GM18519 (cell line): ENCODE results near the gene MYL6B.
A peak's percentile ranks its signal among the peaks of the same experiment; 100 is the strongest.
"Not testable (repeated sequence)": the region's sequence is repeated elsewhere in the genome, so short reads cannot be mapped to it uniquely, and the experiment has no call there.

ENCODE experiments used
- ATAC-seq: cut with Tn5 transposase; IDR thresholded peaks from one replicate; pipeline ENCODE4 v1.9.1; 2021; ENCODE audit warnings: mild to moderate bottlenecking, moderate library complexity; ENCODE audit not compliant: unreplicated experiment, low FRiP score

The MYL6B gene

GRCh38 chr12:56152132-56152755, at the start of gene MYL6B:
MYL6B (plus strand) TSS chr12:56152587; CDS start chr12:56153919, 1,332 bp downstream.
- peak; percentile 69 for ATAC-seq

- ATAC-seq, result no peak
These were observed 49.7 kb upstream of the MYL6B start for GRCh38 chr12:56102683-56103065.

DNA sequence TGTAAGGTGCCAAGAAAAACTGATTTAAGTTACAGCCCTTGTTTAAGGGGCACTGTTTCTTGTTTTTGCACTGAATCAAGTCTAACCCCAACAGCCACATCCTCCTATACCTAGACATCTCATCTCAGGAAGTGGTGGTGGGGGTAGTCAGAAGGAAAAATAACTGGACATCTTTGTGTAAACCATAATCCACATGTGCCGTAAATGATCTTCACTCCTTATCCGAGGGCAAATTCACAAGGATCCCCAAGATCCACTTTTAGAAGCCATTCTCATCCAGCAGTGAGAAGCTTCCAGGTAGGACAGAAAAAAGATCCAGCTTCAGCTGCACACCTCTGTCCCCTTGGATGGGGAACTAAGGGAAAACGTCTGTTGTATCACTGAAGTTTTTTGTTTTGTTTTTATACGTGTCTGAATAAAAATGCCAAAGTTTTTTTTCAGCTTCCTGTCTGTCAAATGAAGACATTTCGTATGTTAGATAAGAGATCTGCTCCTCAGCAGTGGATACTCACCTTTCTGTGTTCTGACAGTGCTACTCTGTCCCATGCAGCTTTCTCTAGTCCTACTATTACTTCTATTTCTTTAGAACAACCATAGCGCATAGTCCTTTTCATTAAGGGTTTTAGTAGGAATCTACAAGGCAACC, 49.2 kb upstream of the MYL6B start:
- ATAC-seq, result no peak

GRCh38 chr12:56103823-56104108, 48.6 kb upstream of the MYL6B start:
- ATAC-seq, result no peak

GRCh38 chr12:56104109-56104814, 48.1 kb upstream of the MYL6B start, which contains the start of gene PA2G4:
PA2G4 (plus strand) TSS chr12:56104559; CDS start chr12:56104738, 179 bp downstream.
- ATAC-seq, result peak; percentile 88

- no peak for ATAC-seq
These were observed 47.4 kb upstream of the MYL6B start for GRCh38 chr12:56104815-56105608.

GRCh38 chr12:56105609-56105902, 46.8 kb upstream of the MYL6B start:
- ATAC-seq, result no peak

- no peak for ATAC-seq
These were observed 45.1 kb upstream of the MYL6B start for GRCh38 chr12:56107242-56107641.

DNA sequence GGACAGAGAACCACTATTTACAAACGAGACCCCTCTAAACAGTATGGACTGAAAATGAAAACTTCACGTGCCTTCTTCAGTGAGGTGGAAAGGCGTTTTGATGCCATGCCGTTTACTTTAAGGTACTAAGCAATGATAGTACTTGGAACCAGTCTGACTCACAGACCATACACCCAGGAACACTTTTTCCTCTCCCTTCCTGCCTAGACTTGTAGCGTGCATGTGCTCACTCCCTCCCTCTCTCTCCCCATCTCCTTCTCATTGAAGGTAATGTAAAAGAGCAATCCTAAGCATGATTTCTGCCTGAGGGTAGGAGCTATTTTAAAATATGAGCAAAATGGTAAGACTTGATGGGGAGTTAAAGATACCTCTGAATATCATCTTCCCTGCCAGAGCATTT, 41.8 kb upstream of the MYL6B start:
- no peak for ATAC-seq

GRCh38 chr12:56114084-56114483, 38.3 kb upstream of the MYL6B start:
- ATAC-seq, result no peak

GRCh38 chr12:56115329-56115728, 37.1 kb upstream of the MYL6B start:
- no peak for ATAC-seq

- ATAC-seq, result no peak
These were observed 35.9 kb upstream of the MYL6B start, which contains the start of gene RPL41 for GRCh38 chr12:56116267-56117081. RPL41 (plus strand) TSS chr12:56116633.

GRCh38 chr12:56117082-56117706, 35.2 kb upstream of the MYL6B start:
- ATAC-seq, result not testable (repeated sequence)

GRCh38 chr12:56117778-56118687, 34.4 kb upstream of the MYL6B start, which contains the start of gene ZC3H10:
ZC3H10 (plus strand) TSS chr12:56118266; CDS start chr12:56120563, 2,297 bp downstream.
- ATAC-seq, result peak; percentile 81

GRCh38 chr12:56118688-56119357, 33.6 kb upstream of the MYL6B start:
- no peak for ATAC-seq

DNA sequence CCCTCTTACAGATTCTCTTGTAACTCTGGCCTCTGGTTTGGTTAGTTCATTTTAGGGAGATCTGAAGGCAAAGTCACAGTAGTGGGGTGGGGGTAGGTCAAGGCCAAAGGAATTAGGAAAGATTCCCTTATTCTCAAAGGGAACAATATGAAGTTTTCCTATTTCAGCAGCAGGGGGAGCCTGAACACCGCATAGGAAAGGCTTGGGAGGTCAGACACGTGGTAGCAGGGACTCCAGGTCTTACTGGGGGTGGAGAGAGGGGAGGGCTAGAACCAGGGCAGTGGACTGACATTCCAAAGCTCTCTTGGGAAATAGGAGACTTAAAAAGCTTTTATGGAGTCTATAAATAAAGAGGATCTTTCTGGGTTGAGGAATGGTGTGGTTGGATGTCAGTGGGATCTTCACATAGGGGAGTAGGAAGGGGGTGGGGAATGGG, 33.0 kb upstream of the MYL6B start:
- ATAC-seq, result no peak

DNA sequence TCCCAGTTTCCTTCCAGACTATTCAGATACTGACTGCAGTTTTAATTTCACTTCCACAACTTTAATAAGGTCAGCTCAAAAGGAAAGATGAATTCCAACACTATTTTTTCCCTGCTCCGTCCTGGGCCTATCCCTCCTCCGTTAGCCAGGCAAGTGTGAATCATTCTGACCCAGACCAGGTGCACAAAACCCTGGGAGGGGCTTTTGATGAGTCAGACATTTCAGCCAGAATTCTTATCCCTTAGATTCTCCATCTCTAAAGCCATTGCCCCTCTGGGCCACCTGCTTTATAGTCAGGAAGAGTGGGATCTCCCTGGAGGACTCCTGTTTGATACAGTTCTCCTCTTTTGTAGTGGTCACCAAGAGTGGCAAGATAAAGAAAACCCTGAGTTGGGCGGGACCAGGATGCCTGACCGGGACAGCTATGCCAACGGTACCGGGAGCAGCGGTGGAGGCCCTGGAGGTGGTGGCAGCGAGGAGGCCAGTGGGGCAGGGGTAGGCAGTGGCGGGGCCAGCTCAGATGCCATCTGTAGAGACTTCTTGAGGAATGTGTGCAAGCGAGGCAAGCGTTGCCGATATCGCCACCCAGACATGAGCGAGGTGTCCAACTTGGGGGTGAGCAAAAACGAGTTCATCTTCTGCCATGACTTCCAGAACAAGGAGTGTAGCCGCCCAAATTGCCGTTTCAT, 32.1 kb upstream of the MYL6B start:
- ATAC-seq, result no peak
